ENCODE data around the gene PTN. TPM values are rescaled to one million over a fixed set of nuclear protein-coding genes. Genes with fewer than 3 reads are reported as not detected.
"Not testable (repeated sequence)": the region's sequence is repeated elsewhere in the genome, so short reads cannot be mapped to it uniquely, and the experiment has no call there.

The PTN gene
- total RNA-seq, 3 donors from 2014 or later, result not detected

DNA sequence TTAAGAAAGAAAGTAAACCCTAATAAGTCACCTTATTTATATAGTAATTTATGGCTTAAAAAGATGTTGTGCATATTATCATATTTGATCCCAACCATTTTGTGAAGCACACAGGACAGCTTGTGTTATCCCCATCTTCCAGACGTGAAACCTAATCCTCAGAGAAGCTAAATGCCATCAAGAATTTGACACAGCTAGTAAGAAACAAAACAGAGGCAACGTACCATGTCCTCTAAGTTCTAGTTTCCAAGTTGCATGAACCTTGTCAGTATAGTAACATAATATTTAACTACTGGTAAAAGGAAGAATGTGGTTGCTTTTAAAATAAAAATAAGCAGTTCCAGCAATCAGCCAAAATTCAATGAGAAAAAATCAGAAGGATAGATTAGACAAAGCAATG, 41.5 kb downstream of the PTN start:
- H3K4me1 Mint-ChIP-seq (ENCODE audit: low read depth), result no peaks in the 10 kb centered on the region
- no peak for ATAC-seq
- H3K36me3 Mint-ChIP-seq (ENCODE audit: insufficient read depth), result no peaks in the 10 kb centered on the region

DNA sequence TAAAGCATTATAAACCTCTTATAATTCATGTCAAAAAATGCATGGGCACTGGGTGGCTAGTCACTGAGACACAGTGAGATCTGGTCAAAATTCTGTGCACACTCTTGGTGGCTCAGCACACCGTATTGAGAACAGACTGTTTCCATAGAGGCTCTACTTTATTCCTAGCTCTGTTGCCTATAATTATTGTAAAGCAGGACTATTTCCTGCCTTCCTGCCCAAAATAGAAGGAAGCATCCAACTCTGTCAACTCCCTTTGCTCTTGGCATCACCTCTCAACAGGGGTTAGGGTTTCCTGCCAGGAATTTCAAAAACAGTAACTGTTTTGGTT, 45.1 kb downstream of the PTN start:
- peaks cover 4% of the 10 kb centered on the region for H3K9me3 Mint-ChIP-seq
- H3K4me1 Mint-ChIP-seq (ENCODE audit: low read depth), result no peaks in the 10 kb centered on the region
- H3K27me3 Mint-ChIP-seq (ENCODE audit: low read depth), result no peaks in the 10 kb centered on the region
- H3K4me3 Mint-ChIP-seq, result no peak overlapping the region
- H3K36me3 Mint-ChIP-seq (ENCODE audit: insufficient read depth), result no peaks in the 10 kb centered on the region
- DNase-seq (no peak), ATAC-seq (no peak)

More for the DNA sequence above, 41.5 kb downstream of the PTN start:
- Mint-ChIP-seq H3K9me3 (peaks cover 4% of the 10 kb centered on the region), H3K4me3 (no peak overlapping the region), H3K27me3 (ENCODE audit: low read depth) (no peaks in the 10 kb centered on the region)
- no peak for DNase-seq

DNA sequence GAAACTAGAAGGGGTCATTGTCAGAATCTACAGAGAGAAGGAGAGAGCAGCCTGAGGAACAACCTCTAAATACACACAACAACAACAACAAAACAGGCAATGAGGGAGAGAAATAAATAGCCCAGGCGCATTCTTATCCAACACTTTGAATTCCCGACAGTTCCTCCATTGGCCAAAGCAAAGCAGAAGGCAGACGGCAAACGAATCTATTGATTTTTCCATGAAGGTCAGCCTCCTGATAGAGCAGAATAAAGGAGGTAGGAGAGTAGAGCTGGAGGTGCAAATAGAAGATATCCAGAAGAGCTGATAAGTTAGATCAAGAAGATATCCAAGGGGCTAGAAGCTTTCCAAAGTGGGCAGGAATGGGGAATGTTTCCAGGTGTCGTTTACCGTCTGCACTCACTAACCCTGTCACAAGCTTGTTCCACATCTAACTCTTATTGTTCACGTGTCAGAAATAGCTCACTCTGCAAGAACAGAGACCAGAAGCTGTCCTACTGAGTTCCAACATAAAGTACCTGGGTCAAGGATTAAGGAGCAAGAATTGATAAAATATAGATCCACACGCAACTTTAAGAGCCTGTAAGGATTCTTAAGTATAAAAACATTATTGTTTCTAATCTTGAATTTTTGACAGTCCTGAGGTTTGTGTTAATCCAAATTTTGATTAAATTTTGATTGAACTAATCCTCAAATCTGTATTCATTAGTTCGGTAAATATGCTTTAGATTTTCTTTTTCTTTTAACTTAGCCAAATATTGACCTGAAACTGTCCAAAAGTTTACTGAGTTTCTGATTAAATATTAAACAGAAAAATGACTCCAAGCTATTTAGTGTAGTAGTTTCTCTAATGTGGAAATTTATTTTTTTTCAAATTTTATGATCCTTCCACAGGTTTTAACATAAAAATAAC, 45.7 kb downstream of the PTN start:
- ATAC-seq (no peak), DNase-seq (no peak)
- peaks cover 4% of the 10 kb centered on the region for H3K9me3 Mint-ChIP-seq
- no peaks in the 10 kb centered on the region for H3K36me3 Mint-ChIP-seq (ENCODE audit: insufficient read depth)
- H3K27me3 Mint-ChIP-seq (ENCODE audit: low read depth), result no peaks in the 10 kb centered on the region
- H3K4me3 Mint-ChIP-seq, result no peak overlapping the region
- no peaks in the 10 kb centered on the region for H3K4me1 Mint-ChIP-seq (ENCODE audit: low read depth)

DNA sequence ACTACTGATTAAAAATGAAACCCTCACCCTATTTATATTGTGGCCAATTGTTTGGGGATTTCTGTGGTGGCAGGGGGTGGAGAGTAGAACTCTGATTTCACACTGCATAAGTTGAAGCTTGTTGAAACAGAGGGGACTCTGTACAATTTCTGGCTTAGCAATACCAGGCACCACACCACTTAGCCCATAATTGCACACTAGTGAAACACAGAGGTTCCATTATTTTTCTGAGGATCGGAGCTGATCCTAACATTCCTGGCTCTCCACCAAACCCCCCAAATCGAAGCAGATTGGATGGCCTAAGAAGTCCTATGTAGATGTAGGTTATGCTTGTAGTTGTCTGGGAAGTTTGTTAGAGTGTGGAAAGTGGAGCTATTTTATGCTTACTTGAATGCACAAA, 47.0 kb downstream of the PTN start:
- Mint-ChIP-seq H3K27me3 (ENCODE audit: low read depth) (no peaks in the 10 kb centered on the region), H3K9me3 (peaks cover 4% of the 10 kb centered on the region), H3K4me1 (ENCODE audit: low read depth) (no peaks in the 10 kb centered on the region), H3K4me3 (no peak overlapping the region), H3K36me3 (ENCODE audit: insufficient read depth) (no peaks in the 10 kb centered on the region)
- ATAC-seq (no peak), DNase-seq (no peak)

DNA sequence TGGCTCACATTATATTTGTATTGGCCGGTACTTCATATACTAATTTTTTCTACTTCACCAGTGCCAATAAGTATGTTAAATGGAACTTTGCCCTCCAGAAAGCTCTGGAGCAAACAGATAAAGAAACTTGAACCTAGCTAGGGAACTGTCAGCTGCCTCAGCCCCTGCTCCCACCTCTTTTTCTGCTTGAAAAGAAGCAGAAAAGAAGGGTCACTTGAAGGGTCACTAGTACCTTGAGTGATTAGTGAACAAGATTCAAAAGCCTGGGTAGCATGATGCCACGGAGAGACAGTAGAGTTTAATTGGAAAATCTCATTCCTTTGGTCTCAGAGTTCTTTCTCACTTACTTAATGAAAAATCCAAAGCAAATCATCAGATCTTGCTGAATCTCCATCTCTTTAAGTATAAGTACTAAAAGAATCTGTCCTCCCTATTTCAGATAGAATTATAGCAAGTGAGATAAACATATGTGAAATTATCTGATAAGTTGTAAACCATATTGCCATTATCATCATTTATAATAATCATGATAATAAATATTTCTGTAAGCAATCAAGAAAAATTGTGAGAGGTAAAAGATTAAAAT, 47.7 kb downstream of the PTN start:
- ATAC-seq (no peak), DNase-seq (no peak)
- Mint-ChIP-seq H3K27me3 (ENCODE audit: low read depth) (no peaks in the 10 kb centered on the region), H3K36me3 (ENCODE audit: insufficient read depth) (no peaks in the 10 kb centered on the region), H3K4me1 (ENCODE audit: low read depth) (no peaks in the 10 kb centered on the region), H3K4me3 (no peak overlapping the region), H3K9me3 (peaks cover 4% of the 10 kb centered on the region)

DNA sequence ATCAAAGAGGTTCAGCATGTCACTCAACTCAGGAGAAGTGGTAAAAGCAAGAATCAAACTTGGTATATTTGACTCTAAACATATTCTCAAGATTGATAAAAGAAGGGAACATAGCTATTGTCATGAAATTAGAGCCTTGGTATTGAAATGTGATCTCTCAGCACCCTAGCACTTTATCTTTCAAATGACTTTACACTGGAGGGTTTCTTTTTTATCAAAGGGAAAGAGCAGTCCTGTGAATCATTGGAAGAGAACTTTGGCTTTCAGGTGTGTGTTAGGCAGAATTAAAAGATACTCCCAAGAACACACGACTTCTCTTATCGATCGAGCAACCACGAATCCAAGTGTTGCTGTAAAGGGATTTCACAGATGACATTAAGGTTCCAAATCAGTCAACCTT, 54.4 kb downstream of the PTN start:
- no peaks in the 10 kb centered on the region for H3K4me1 Mint-ChIP-seq (ENCODE audit: low read depth)
- H3K9me3 Mint-ChIP-seq, result no peaks in the 10 kb centered on the region
- no peaks in the 10 kb centered on the region for H3K36me3 Mint-ChIP-seq (ENCODE audit: insufficient read depth)
- DNase-seq, result no peak
- H3K27me3 Mint-ChIP-seq (ENCODE audit: low read depth), result no peaks in the 10 kb centered on the region
- no peak for ATAC-seq
- H3K4me3 Mint-ChIP-seq, result no peak overlapping the region

DNA sequence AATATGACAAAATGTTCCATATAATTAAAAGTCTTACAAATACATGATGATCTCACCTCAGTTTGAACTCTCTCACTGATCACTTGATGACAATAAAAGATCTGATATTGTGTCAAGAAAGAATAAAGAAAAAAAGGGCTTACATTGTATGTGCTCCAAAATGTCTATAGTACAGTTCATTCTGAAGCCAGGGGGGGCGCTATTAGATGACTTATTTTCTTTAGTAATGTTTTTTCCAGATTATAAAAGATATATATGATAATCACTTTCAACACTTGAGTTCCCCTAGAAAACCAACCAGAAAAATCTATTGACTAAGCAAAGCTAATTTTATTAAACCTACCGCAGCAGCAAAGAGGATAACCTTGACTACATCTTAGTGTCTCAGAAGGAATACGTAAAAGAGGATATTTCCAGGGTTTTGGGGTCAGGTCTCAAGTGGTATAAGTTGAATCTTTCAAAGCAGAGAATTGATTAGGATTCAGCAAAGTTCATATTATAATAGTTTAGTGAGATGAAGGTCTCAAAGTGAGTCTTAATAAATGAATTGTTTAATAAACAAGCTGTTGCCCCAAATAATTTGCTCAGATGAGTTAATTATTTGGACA, 55.8 kb downstream of the PTN start:
- no peaks in the 10 kb centered on the region for H3K9me3 Mint-ChIP-seq
- H3K36me3 Mint-ChIP-seq (ENCODE audit: insufficient read depth), result no peaks in the 10 kb centered on the region
- H3K4me1 Mint-ChIP-seq (ENCODE audit: low read depth), result no peaks in the 10 kb centered on the region
- ATAC-seq, result no peak
- H3K27me3 Mint-ChIP-seq (ENCODE audit: low read depth), result no peaks in the 10 kb centered on the region
- no peak for DNase-seq
- H3K4me3 Mint-ChIP-seq, result no peak overlapping the region

DNA sequence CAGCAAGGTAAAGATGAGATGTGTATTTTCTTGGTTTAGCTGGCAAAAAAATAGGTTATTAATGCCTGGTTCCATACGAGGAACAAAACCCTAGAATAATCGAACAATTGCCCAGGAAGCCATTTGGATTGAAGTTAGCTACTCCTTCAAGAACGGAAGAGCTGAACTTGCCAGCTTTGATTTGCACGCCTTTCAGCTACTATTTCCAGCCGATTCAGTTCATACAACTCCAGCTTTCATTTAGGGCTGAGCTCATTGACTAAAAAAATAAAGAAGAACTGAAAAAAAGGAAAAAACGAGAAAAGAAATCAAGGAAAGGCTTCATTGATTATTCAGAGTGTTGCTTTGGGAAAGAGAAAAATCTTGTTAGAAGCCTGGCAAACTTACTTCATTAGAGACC, 60.4 kb downstream of the PTN start:
- Mint-ChIP-seq H3K4me1 (ENCODE audit: low read depth) (no peaks in the 10 kb centered on the region), H3K4me3 (no peak overlapping the region), H3K36me3 (ENCODE audit: insufficient read depth) (no peaks in the 10 kb centered on the region), H3K27me3 (ENCODE audit: low read depth) (no peaks in the 10 kb centered on the region), H3K9me3 (no peaks in the 10 kb centered on the region)
- ATAC-seq (no peak), DNase-seq (no peak)

DNA sequence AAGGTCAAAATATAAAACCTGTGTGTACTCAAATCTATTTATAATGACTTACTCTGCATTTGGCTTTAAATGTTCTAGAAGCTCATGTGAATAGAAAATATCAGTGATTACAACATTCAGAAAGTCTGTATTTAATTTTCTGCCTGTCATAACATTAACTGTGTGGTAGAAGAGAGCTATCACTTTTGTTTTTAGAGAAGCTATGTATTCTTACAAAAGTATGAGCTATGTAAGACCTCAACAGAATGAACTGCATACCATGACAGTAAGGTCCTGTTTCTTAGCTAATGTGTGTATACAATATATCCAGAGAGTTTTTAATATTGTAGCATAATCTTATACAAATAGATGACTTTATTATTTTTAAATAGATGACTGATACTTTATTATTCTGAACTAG, 61.5 kb downstream of the PTN start:
- H3K4me1 Mint-ChIP-seq (ENCODE audit: low read depth), result no peaks in the 10 kb centered on the region
- no peaks in the 10 kb centered on the region for H3K9me3 Mint-ChIP-seq
- H3K27me3 Mint-ChIP-seq (ENCODE audit: low read depth), result no peaks in the 10 kb centered on the region
- DNase-seq (no peak), ATAC-seq (no peak)
- no peak overlapping the region for H3K4me3 Mint-ChIP-seq
- H3K36me3 Mint-ChIP-seq (ENCODE audit: insufficient read depth), result no peaks in the 10 kb centered on the region

DNA sequence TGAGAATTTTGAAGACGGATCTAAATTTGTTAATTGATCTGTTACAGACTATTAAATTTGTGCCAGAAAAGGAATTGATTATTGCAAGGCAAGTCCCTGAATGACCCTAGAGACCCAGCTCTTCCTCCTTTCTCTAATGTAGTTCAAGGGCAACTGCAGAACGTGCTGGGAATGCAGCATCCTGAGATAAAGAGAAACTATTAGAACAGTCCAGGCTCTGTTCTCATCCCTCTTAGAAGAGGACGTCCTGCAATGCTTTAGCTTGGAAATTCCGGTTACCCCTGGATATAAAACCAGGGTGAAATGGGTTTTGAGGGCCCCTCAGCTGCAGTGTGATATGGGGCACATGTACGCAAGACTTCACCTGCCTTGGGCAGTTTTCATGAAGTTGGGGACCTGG, 67.3 kb downstream of the PTN start:
- H3K4me1 Mint-ChIP-seq (ENCODE audit: low read depth), result no peaks in the 10 kb centered on the region
- no peak for DNase-seq
- H3K4me3 Mint-ChIP-seq, result no peak overlapping the region
- ATAC-seq, result no peak
- H3K27me3 Mint-ChIP-seq (ENCODE audit: low read depth), result no peaks in the 10 kb centered on the region
- no peaks in the 10 kb centered on the region for H3K36me3 Mint-ChIP-seq (ENCODE audit: insufficient read depth)
- no peaks in the 10 kb centered on the region for H3K9me3 Mint-ChIP-seq

DNA sequence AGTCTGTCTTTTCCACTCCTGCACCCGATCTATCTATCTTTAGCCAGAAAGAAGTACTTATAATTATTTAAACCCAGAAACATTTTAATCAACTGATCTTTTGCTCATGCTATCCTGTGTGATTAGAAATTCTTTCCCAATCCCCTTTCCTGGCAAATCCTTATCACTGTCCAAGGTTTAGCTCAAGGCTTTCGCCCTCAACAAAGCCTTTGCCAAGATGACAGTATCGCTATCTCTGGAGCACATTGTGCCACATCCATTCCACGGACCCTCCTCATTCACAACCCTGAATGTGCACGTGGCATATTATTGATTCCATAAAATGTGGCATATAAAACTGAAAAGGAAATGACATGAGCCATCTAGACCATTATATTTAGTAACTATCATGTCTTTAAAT, 71.3 kb downstream of the PTN start:
- no peak for DNase-seq
- H3K4me3 Mint-ChIP-seq, result no peak overlapping the region
- H3K27me3 Mint-ChIP-seq (ENCODE audit: low read depth), result no peaks in the 10 kb centered on the region
- peaks cover 4% of the 10 kb centered on the region for H3K9me3 Mint-ChIP-seq
- H3K4me1 Mint-ChIP-seq (ENCODE audit: low read depth), result no peaks in the 10 kb centered on the region
- no peak for ATAC-seq
- no peaks in the 10 kb centered on the region for H3K36me3 Mint-ChIP-seq (ENCODE audit: insufficient read depth)

DNA sequence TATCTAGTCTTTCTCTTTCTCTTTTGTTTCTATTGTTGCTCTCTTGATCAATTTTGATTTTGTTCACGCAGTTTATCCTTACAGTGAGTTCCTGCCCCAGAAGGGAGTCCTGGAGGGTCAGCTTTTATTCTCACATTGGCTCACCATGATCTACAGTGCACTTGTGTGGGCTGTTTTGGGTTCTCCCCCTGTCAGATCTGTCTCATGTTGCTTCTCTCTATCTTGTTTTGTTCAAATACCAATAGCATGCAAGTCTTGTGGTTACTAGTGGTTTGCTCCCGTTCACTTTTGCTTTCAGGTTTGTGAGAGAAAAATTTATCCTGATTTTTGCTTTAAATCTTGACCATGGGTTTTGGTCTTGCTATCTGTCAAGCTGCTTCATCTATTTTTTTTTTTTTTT, 74.3 kb downstream of the PTN start:
- DNase-seq (no peak), ATAC-seq (no peak)
- Mint-ChIP-seq H3K4me3 (no peak overlapping the region), H3K4me1 (ENCODE audit: low read depth) (no peaks in the 10 kb centered on the region), H3K36me3 (ENCODE audit: insufficient read depth) (no peaks in the 10 kb centered on the region), H3K9me3 (peaks cover 4% of the 10 kb centered on the region), H3K27me3 (ENCODE audit: low read depth) (no peaks in the 10 kb centered on the region)

DNA sequence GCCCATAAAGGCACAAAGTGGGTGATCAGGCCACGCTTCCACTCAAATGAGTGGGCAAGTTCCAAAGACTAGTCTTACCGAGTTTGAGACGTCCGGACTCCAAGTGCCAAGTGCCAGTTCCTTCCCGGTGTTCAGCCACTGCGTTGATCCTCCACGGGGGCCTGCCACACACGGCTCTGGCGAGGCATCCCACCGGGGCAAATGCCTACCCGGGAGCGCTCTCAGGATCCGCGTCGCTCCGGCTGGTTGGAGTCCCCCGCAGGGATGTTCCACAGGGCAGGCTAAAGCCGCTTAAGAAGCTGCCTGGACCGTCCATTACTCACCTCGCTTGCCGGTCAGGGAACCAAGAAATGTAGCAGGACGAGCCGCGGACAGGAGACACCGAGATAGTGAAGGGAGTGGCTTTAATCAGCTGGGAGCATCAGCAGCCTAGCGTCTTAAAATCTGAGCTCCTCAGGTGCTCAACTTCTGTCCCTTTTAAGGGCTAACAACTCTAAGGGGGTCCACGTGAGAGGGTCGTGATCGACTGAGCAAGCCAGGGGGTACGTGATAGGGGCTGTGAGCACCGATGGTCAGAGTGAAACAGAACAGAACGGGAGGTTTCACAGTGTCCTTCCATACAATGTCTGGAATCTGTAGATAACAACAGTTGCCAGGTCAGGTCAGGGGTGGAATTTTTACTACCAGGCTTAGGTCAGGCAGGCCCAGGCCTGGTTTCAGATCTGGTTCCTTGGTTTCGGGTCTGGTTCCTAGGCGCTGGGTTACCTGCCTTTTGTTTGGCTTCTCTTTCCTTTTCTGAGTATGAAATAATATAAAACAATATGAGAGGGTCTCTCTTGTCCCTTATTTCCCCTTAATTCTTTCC, 75.3 kb downstream of the PTN start:
- not testable (repeated sequence) for H3K9me3 Mint-ChIP-seq; H3K4me1 Mint-ChIP-seq (ENCODE audit: low read depth); H3K27me3 Mint-ChIP-seq (ENCODE audit: low read depth); H3K36me3 Mint-ChIP-seq (ENCODE audit: insufficient read depth); H3K4me3 Mint-ChIP-seq; DNase-seq; ATAC-seq

DNA sequence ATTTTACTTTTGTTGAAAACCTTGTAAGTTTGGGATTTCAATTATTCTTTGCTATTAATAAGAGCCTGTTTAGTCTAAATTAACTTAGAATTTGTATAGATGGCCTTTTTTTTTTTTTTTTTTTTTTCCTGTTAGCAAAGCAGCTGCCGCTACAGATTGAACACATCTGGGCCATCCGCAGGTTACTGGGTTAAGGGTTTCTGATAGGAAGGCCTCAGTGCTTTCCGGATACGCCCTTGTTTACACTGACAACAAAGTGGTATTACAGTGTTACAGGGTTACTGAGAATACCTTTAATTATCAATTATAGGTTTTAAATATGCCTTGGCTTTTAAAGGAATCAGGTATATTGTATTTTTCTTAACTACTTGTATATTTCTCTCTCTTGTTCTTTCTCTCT, 76.8 kb downstream of the PTN start:
- no peak for DNase-seq
- ATAC-seq, result no peak
- peaks cover 4% of the 10 kb centered on the region for H3K9me3 Mint-ChIP-seq
- H3K27me3 Mint-ChIP-seq (ENCODE audit: low read depth), result no peaks in the 10 kb centered on the region
- H3K4me3 Mint-ChIP-seq, result no peak overlapping the region
- no peaks in the 10 kb centered on the region for H3K36me3 Mint-ChIP-seq (ENCODE audit: insufficient read depth)
- H3K4me1 Mint-ChIP-seq (ENCODE audit: low read depth), result no peaks in the 10 kb centered on the region

Measured in activated T-cell treated with anti-CD3 and anti-CD28 coated beads, Interleukin-2, amount 50 U/mL, for 4 hours (primary cell).